Measurements from ENCODE around the gene CNGA2. TPM values are rescaled to one million over a fixed set of nuclear protein-coding genes. Genes with fewer than 3 reads are reported as not detected.

Gene CNGA2
- total RNA-seq, 4 donors from 2014 or later, result not detected

- peak in 1 of 2 donors; percentile 49 for DNase-seq (ENCODE audit: low spot score in 2 of 2)
- H3K4me1 ChIP-seq, result no peaks in the 10 kb centered on the region
- no peak for TF ChIP-seq POLR2AphosphoS5 (IDR thresholded peaks at IDR 0.05)
- no peak for TF ChIP-seq CTCF (IDR thresholded peaks at IDR 0.05)
- TF ChIP-seq EP300 (IDR thresholded peaks at IDR 0.05), result no peak
- no peak for TF ChIP-seq POLR2A (IDR thresholded peaks at IDR 0.05)
- 78% methylated on average over 7 of the region's 7 CpGs for WGBS
- no peaks in the 10 kb centered on the region for H3K27me3 ChIP-seq
- H3K4me3 ChIP-seq, result no peak overlapping the region
- no peaks in the 10 kb centered on the region for H3K9me3 ChIP-seq
- H3K27ac ChIP-seq, result no peak overlapping the region
- no peaks in the 10 kb centered on the region for H3K36me3 ChIP-seq
Measured at GRCh38 chrX:151723156-151723760, 11.3 kb upstream of the CNGA2 start.

GRCh38 chrX:151724563-151725337 lies 9.8 kb upstream of the CNGA2 start:
- WGBS, result 49% methylated on average over 6 of the region's 7 CpGs
- no peaks in the 10 kb centered on the region for H3K27me3 ChIP-seq
- H3K9me3 ChIP-seq, result no peaks in the 10 kb centered on the region
- no peak overlapping the region for H3K27ac ChIP-seq
- no peaks in the 10 kb centered on the region for H3K4me1 ChIP-seq
- H3K4me3 ChIP-seq, result no peak overlapping the region
- H3K36me3 ChIP-seq, result no peaks in the 10 kb centered on the region
- no peak for DNase-seq (ENCODE audit: low spot score in 2 of 2)
- TF ChIP-seq CTCF (IDR thresholded peaks at IDR 0.05), result no peak
- TF ChIP-seq POLR2A (IDR thresholded peaks at IDR 0.05), result no peak
- no peak for TF ChIP-seq EP300 (IDR thresholded peaks at IDR 0.05)
- TF ChIP-seq POLR2AphosphoS5 (IDR thresholded peaks at IDR 0.05), result no peak

- H3K27me3 ChIP-seq, result no peaks in the 10 kb centered on the region
- TF ChIP-seq POLR2A (IDR thresholded peaks at IDR 0.05) (no peak), CTCF (IDR thresholded peaks at IDR 0.05) (no peak), EP300 (IDR thresholded peaks at IDR 0.05) (no peak), POLR2AphosphoS5 (IDR thresholded peaks at IDR 0.05) (no peak)
- H3K9me3 ChIP-seq, result no peaks in the 10 kb centered on the region
- H3K36me3 ChIP-seq, result no peaks in the 10 kb centered on the region
- no peaks in the 10 kb centered on the region for H3K4me1 ChIP-seq
- no peak overlapping the region for H3K27ac ChIP-seq
- H3K4me3 ChIP-seq, result no peak overlapping the region
- 11% methylated on average over 1 of the region's 1 CpG for WGBS
- peak in 1 of 2 donors; percentile 50 for DNase-seq (ENCODE audit: low spot score in 2 of 2)
Measured at GRCh38 chrX:151725338-151725614, 9.3 kb upstream of the CNGA2 start.

DNA sequence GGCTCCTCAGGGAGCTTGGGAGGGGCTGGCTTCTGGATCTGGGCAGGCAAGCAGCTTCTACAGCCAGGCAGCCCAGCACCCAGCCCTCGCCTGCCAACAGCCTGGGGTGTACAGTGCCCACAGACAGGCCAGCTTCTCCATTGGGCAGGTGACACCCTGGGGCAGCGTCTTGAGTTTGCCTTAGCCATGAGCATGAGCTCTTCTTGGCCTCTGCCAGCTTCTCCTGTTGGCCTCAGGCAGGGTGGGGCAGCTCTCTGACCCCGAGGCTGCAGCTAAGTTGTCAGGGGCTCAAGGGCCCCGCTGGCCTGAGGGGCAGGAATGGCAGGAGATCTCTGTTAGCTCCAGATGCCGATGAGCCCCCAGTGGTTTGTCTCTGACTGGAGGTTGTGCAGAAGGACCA lies 7.8 kb upstream of the CNGA2 start:
- H3K36me3 ChIP-seq, result no peaks in the 10 kb centered on the region
- no peaks in the 10 kb centered on the region for H3K27me3 ChIP-seq
- TF ChIP-seq POLR2A (IDR thresholded peaks at IDR 0.05) (no peak), POLR2AphosphoS5 (IDR thresholded peaks at IDR 0.05) (no peak), CTCF (IDR thresholded peaks at IDR 0.05) (no peak)
- H3K9me3 ChIP-seq, result no peaks in the 10 kb centered on the region
- H3K4me1 ChIP-seq, result no peaks in the 10 kb centered on the region
- no peak overlapping the region for H3K27ac ChIP-seq
- H3K4me3 ChIP-seq, result no peak overlapping the region
- no CpG with 5 or more reads among the region's 5 CpGs for WGBS
- DNase-seq (ENCODE audit: low spot score in 2 of 2), result peak in 1 of 2 donors; percentile 46

- no peaks in the 10 kb centered on the region for H3K27me3 ChIP-seq
- no peaks in the 10 kb centered on the region for H3K36me3 ChIP-seq
- no peak overlapping the region for H3K4me3 ChIP-seq
- peak in 1 of 2 donors; percentile 36 for DNase-seq (ENCODE audit: low spot score in 2 of 2)
- 92% methylated on average over 4 of the region's 4 CpGs for WGBS
- no peak overlapping the region for H3K27ac ChIP-seq
- no peak for TF ChIP-seq POLR2A (IDR thresholded peaks at IDR 0.05)
- no peak for TF ChIP-seq POLR2AphosphoS5 (IDR thresholded peaks at IDR 0.05)
- TF ChIP-seq CTCF (IDR thresholded peaks at IDR 0.05), result no peak
- no peak for TF ChIP-seq EP300 (IDR thresholded peaks at IDR 0.05)
- no peaks in the 10 kb centered on the region for H3K4me1 ChIP-seq
- H3K9me3 ChIP-seq, result no peaks in the 10 kb centered on the region
Measured at GRCh38 chrX:151727346-151727745, 7.2 kb upstream of the CNGA2 start.
